GM12878 (cell line): ENCODE results near the gene PIK3C3. TPM values are rescaled to one million over a fixed set of nuclear protein-coding genes. Genes with fewer than 3 reads are reported as not detected.
A peak's percentile ranks its signal among the peaks of the same experiment; 100 is the strongest.

Experiments used
- CHD2 ChIP-seq: IDR thresholded peaks from 2 replicates; pipeline ENCODE4 v1.6.1; 2011; ENCODE audit warnings: low read depth, low read length, improper control_type of control experiment, borderline replicate concordance
- DPF2 ChIP-seq: fragments of 450-650 bp; IDR thresholded peaks from 2 replicates; pipeline ENCODE4 v1.6.1; 2017; ENCODE audit warnings: mild to moderate bottlenecking
- KAT2A ChIP-seq: conservative IDR thresholded peaks from 2 replicates; pipeline ENCODE4 v1.6.1; 2011; ENCODE audit warnings: low read depth, low read length; ENCODE audit not compliant: control insufficient read depth
- MYB ChIP-seq: fragments of 150-350 bp; IDR thresholded peaks from 2 replicates; pipeline ENCODE4 v1.6.1; 2014; ENCODE audit warnings: mild to moderate bottlenecking, low read depth, low read length, borderline replicate concordance
- NFIC ChIP-seq: IDR thresholded peaks from 2 replicates; pipeline ENCODE4 v1.6.1; 2012; ENCODE audit warnings: low read depth, mild to moderate bottlenecking, inconsistent platforms, low read length, moderate library complexity
- NRF1 ChIP-seq: conservative IDR thresholded peaks from 2 replicates; pipeline ENCODE4 v1.6.1; 2011; ENCODE audit warnings: mild to moderate bottlenecking, low read depth, low read length, improper control_type of control experiment
- PML ChIP-seq: IDR thresholded peaks from 2 replicates; pipeline ENCODE4 v1.6.1; 2012; ENCODE audit warnings: low read length, inconsistent platforms
- POLR2AphosphoS2 ChIP-seq: IDR thresholded peaks from 2 replicates; pipeline ENCODE4 v1.6.1; 2011; ENCODE audit warnings: low read depth, mild to moderate bottlenecking, low read length, improper control_type of control experiment, moderate library complexity
- SIN3A ChIP-seq: IDR thresholded peaks from 2 replicates; pipeline ENCODE4 v1.6.1; 2012; ENCODE audit warnings: low read depth, low read length, improper control_type of control experiment
- STAT1 ChIP-seq: fragments of 450-650 bp; conservative IDR thresholded peaks from 2 replicates; pipeline ENCODE4 v1.6.1; 2014; ENCODE audit warnings: antibody characterized with exemption, mild to moderate bottlenecking
- TAF1 ChIP-seq: IDR thresholded peaks from 2 replicates; pipeline ENCODE4 v1.6.1; 2011; ENCODE audit warnings: mild to moderate bottlenecking, low read depth, low read length, borderline replicate concordance
- ZNF274 ChIP-seq: IDR thresholded peaks from one replicate; pipeline ENCODE4 v1.8.0; 2011; ENCODE audit not compliant: insufficient read length, insufficient read depth
- ZSCAN29 ChIP-seq: fragments of 450-650 bp; IDR thresholded peaks from 2 replicates; pipeline ENCODE4 v1.6.1; 2017; ENCODE audit warnings: mild to moderate bottlenecking, moderate library complexity
- polyA plus RNA-seq, 11 experiments: library from polyadenylated mRNA; depleted of rRNA in 4 of 11; unstranded in 6 of 11; stranded (reverse) in 5 of 11; fragments of >200 nt; fragmentation: Nextera tagmentation in 4 of 11; fragmentation: Illumina TruSeq in 1 of 11; extraction: Ambion mirVana in 4 of 11; extraction: Trizol in 1 of 11; gene quantifications; 1 replicate in 1 of 11; 2 replicates in 10 of 11; pipeline versions ENCODE4 v1.2.1 to v1.2.3, GENCODE V29; 2011 to 2016; ENCODE audit warnings: inconsistent platforms in 2 of 11, missing spikeins in 2 of 11, low read depth in 1 of 11
- total RNA-seq, 4 experiments: library from RNA; depleted of rRNA in 3 of 4; stranded (reverse); fragments of >200 nt in 3 of 4; fragmentation: Illumina TruSeq in 1 of 4; extraction: Trizol in 1 of 4; gene quantifications; 2 replicates each; pipeline versions ENCODE4 v1.2.1 to v1.2.3, GENCODE V29; 2013 to 2021
- TF ChIP-seq, protein P1 (sequence below): IDR thresholded peaks from 2 replicates; pipeline ENCODE4 v1.6.1; 2011; ENCODE audit warnings: low read depth, mild to moderate bottlenecking, low read length, moderate library complexity, borderline replicate concordance; ENCODE audit errors: extremely low read depth
- TF ChIP-seq, protein P2 (sequence below): fragments of 450-650 bp; IDR thresholded peaks from 2 replicates; pipeline ENCODE4 v1.6.1; 2017; ENCODE audit warnings: low read depth, mild to moderate bottlenecking, moderate library complexity
- TF ChIP-seq, protein P3 (sequence below): fragments of 450-650 bp; IDR thresholded peaks from 2 replicates; pipeline ENCODE4 v1.6.1; 2017; ENCODE audit warnings: mild to moderate bottlenecking
- TF ChIP-seq, protein P4 (sequence below): IDR thresholded peaks from 2 replicates; pipeline ENCODE4 v1.6.1; 2012; ENCODE audit warnings: low read depth, low read length, improper control_type of control experiment
- TF ChIP-seq, protein P5 (sequence below): fragments of 450-650 bp; conservative IDR thresholded peaks from 2 replicates; pipeline ENCODE4 v1.6.1; 2017; ENCODE audit warnings: mild to moderate bottlenecking, moderate library complexity
- TF ChIP-seq, protein P6 (sequence below): fragments of 450-650 bp; IDR thresholded peaks from 2 replicates; pipeline ENCODE4 v1.6.1; 2017; ENCODE audit warnings: antibody characterized with exemption, mild to moderate bottlenecking, moderate library complexity

PIK3C3 gene
- total and polyA plus RNA-seq, 10 of the 15 experiments (the other 5 are each of a cell fraction or from before 2014, with no cell fraction given): 14.4 to 131 (median 32.4) TPM

DNA sequence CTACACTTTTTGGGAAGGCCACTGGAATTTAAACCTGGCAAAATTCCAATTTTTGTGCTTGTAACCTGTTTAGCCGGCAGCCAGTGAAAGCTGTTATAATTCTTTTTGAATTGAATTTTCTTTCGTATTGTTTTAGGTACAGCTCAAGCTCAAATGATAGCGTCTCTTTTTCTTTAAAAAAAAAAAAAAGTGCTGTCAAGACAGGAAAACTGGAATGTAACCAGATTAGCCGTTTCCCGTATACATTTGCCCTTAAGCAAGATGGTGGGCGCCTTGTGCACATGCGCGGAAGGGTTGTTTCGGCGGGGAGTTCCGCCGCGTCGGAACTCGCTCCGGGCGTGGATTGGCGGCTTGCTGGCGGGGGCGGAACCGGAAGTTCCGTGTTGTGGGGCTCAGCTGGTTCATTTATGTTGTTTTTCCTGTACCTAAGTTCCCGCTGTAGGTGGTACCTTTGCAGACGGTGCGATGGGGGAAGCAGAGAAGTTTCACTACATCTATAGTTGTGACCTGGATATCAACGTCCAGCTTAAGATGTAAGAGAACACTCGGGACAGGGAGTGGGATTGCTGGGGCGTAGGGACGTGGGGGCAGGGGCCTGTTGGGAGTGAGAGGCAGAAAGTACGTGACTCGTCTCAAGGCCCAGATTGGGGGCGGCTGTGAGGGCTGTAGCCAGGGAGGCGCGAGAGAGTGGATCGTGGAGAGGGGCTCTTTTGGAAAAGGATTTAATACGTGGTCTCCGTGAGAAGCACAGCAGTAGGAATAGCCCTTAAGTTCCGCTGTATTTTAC is at the start of gene PIK3C3 (continued):
- peak; percentile 49; the same call in 1 of the 2 replicates for TF ChIP-seq PML
- peak; percentile 86 for TF ChIP-seq SIN3A
- TF ChIP-seq, protein P1, sequence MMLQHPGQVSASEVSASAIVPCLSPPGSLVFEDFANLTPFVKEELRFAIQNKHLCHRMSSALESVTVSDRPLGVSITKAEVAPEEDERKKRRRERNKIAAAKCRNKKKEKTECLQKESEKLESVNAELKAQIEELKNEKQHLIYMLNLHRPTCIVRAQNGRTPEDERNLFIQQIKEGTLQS: no peak
- no peak for TF ChIP-seq ZSCAN29
- TF ChIP-seq, protein P2, sequence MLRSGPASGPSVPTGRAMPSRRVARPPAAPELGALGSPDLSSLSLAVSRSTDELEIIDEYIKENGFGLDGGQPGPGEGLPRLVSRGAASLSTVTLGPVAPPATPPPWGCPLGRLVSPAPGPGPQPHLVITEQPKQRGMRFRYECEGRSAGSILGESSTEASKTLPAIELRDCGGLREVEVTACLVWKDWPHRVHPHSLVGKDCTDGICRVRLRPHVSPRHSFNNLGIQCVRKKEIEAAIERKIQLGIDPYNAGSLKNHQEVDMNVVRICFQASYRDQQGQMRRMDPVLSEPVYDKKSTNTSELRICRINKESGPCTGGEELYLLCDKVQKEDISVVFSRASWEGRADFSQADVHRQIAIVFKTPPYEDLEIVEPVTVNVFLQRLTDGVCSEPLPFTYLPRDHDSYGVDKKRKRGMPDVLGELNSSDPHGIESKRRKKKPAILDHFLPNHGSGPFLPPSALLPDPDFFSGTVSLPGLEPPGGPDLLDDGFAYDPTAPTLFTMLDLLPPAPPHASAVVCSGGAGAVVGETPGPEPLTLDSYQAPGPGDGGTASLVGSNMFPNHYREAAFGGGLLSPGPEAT: peak; percentile 91
- no peak for TF ChIP-seq NFIC
- TF ChIP-seq, protein P3, sequence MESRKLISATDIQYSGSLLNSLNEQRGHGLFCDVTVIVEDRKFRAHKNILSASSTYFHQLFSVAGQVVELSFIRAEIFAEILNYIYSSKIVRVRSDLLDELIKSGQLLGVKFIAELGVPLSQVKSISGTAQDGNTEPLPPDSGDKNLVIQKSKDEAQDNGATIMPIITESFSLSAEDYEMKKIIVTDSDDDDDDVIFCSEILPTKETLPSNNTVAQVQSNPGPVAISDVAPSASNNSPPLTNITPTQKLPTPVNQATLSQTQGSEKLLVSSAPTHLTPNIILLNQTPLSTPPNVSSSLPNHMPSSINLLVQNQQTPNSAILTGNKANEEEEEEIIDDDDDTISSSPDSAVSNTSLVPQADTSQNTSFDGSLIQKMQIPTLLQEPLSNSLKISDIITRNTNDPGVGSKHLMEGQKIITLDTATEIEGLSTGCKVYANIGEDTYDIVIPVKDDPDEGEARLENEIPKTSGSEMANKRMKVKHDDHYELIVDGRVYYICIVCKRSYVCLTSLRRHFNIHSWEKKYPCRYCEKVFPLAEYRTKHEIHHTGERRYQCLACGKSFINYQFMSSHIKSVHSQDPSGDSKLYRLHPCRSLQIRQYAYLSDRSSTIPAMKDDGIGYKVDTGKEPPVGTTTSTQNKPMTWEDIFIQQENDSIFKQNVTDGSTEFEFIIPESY: no peak
- TF ChIP-seq ZNF274: no peak
- no peak for TF ChIP-seq KAT2A
- TF ChIP-seq STAT1: no peak
- TF ChIP-seq MYB: no peak
- TF ChIP-seq, protein P4, sequence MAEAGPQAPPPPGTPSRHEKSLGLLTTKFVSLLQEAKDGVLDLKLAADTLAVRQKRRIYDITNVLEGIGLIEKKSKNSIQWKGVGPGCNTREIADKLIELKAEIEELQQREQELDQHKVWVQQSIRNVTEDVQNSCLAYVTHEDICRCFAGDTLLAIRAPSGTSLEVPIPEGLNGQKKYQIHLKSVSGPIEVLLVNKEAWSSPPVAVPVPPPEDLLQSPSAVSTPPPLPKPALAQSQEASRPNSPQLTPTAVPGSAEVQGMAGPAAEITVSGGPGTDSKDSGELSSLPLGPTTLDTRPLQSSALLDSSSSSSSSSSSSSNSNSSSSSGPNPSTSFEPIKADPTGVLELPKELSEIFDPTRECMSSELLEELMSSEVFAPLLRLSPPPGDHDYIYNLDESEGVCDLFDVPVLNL: no peak
- no peak for TF ChIP-seq CHD2
- TF ChIP-seq NRF1: peak; percentile 30; the same call in 1 of the 2 replicates
- 0 out of 2 replicates have a peak, but pooled peaks have one; percentile 42 for TF ChIP-seq TAF1
- TF ChIP-seq, protein P5, sequence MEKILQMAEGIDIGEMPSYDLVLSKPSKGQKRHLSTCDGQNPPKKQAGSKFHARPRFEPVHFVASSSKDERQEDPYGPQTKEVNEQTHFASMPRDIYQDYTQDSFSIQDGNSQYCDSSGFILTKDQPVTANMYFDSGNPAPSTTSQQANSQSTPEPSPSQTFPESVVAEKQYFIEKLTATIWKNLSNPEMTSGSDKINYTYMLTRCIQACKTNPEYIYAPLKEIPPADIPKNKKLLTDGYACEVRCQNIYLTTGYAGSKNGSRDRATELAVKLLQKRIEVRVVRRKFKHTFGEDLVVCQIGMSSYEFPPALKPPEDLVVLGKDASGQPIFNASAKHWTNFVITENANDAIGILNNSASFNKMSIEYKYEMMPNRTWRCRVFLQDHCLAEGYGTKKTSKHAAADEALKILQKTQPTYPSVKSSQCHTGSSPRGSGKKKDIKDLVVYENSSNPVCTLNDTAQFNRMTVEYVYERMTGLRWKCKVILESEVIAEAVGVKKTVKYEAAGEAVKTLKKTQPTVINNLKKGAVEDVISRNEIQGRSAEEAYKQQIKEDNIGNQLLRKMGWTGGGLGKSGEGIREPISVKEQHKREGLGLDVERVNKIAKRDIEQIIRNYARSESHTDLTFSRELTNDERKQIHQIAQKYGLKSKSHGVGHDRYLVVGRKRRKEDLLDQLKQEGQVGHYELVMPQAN: peak; percentile 94
- no peak for TF ChIP-seq DPF2
- TF ChIP-seq, protein P6, sequence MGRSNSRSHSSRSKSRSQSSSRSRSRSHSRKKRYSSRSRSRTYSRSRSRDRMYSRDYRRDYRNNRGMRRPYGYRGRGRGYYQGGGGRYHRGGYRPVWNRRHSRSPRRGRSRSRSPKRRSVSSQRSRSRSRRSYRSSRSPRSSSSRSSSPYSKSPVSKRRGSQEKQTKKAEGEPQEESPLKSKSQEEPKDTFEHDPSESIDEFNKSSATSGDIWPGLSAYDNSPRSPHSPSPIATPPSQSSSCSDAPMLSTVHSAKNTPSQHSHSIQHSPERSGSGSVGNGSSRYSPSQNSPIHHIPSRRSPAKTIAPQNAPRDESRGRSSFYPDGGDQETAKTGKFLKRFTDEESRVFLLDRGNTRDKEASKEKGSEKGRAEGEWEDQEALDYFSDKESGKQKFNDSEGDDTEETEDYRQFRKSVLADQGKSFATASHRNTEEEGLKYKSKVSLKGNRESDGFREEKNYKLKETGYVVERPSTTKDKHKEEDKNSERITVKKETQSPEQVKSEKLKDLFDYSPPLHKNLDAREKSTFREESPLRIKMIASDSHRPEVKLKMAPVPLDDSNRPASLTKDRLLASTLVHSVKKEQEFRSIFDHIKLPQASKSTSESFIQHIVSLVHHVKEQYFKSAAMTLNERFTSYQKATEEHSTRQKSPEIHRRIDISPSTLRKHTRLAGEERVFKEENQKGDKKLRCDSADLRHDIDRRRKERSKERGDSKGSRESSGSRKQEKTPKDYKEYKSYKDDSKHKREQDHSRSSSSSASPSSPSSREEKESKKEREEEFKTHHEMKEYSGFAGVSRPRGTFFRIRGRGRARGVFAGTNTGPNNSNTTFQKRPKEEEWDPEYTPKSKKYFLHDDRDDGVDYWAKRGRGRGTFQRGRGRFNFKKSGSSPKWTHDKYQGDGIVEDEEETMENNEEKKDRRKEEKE: no peak
- TF ChIP-seq POLR2AphosphoS2: 0 out of 2 replicates have a peak, but pooled peaks have one; percentile 62
